WTC11 (cell line): ENCODE data around the gene NLGN1. TPM values are rescaled to one million over a fixed set of nuclear protein-coding genes. Genes with fewer than 3 reads are reported as not detected.

Source experiments
- ATAC-seq: fragments of 200-7000 bp; cut with Tn5 transposase; 2 replicates; pipeline ENCODE4 v1.10.0; 2021; ENCODE audit warnings: mild to moderate bottlenecking, moderate library complexity
- CTCF ChIA-PET: fragments of 300-600 bp; sonication (Branson Sonifier 250); formaldehyde crosslinking; loops from one replicate; lab custom pipeline; 2021; ENCODE audit warnings: antibody characterized with exemption; lab: Charles Lee
- POLR2A ChIA-PET: fragments of 350-600 bp; sonication (Branson Sonifier 250); formaldehyde crosslinking; loops from one replicate; lab custom pipeline; 2021; ENCODE audit warnings: antibody characterized with exemption; lab: Charles Lee
- DNase-seq: peaks from one replicate; pipeline ENCODE4 v3.0.0; 2021; ENCODE audit warnings: low spot score
- H3K27ac Mint-ChIP-seq: 2 replicates; pipeline ENCODE4 v1.8.0; 2021; ENCODE audit warnings: mixed read lengths
- H3K27me3 Mint-ChIP-seq: 2 replicates; pipeline ENCODE4 v1.8.0; 2021; ENCODE audit warnings: low read depth, mild to moderate bottlenecking, moderate library complexity, mixed read lengths
- H3K36me3 Mint-ChIP-seq: 2 replicates; pipeline ENCODE4 v1.8.0; 2021; ENCODE audit warnings: mixed read lengths
- H3K4me1 Mint-ChIP-seq: 2 replicates; pipeline ENCODE4 v1.8.0; 2022; ENCODE audit warnings: mixed read lengths
- H3K4me3 Mint-ChIP-seq: 2 replicates; pipeline ENCODE4 v1.8.0; 2021; ENCODE audit warnings: mild to moderate bottlenecking, moderate library complexity, mixed read lengths
- H3K9me3 Mint-ChIP-seq: 2 replicates; pipeline ENCODE4 v1.8.0; 2021; ENCODE audit warnings: mixed read lengths
- ATF6 ChIP-seq: sonication (generic); formaldehyde crosslinking; IDR thresholded peaks from 2 replicates; pipeline ENCODE4 v1.8.1; 2023; ENCODE audit warnings: mild to moderate bottlenecking, missing genetic modification reagents
- CBFB ChIP-seq: sonication (generic); formaldehyde crosslinking; IDR thresholded peaks from 2 replicates; pipeline ENCODE4 v1.8.1; 2022; ENCODE audit warnings: mild to moderate bottlenecking, low read depth, missing genetic modification reagents
- CREB1 ChIP-seq: sonication (generic); formaldehyde crosslinking; IDR thresholded peaks from 2 replicates; pipeline ENCODE4 v1.8.0; 2023; ENCODE audit warnings: mild to moderate bottlenecking, missing genetic modification reagents
- FOXJ3 ChIP-seq: sonication (generic); formaldehyde crosslinking; IDR thresholded peaks from 2 replicates; pipeline ENCODE4 v1.9.0; 2021; ENCODE audit warnings: missing genetic modification reagents, mild to moderate bottlenecking, borderline replicate concordance
- FOXK1 ChIP-seq: sonication (generic); formaldehyde crosslinking; IDR thresholded peaks from 2 replicates; pipeline ENCODE4 v1.8.0; 2022; ENCODE audit warnings: mild to moderate bottlenecking, moderate library complexity, missing genetic modification reagents
- GRHL2 ChIP-seq: fragments of 250-450 bp; sonication (Bioruptor Pico); IDR thresholded peaks from 2 replicates; pipeline ENCODE4 v1.8.0; 2022; ENCODE audit warnings: mild to moderate bottlenecking, moderate library complexity; ENCODE audit not compliant: insufficient replicate concordance, severe bottlenecking
- JAZF1 ChIP-seq: fragments of 250-450 bp; sonication (Bioruptor Pico); IDR thresholded peaks from 2 replicates; pipeline ENCODE4 v1.9.0; 2021; ENCODE audit warnings: moderate library complexity, mild to moderate bottlenecking, inconsistent platforms
- JUN ChIP-seq: sonication (generic); formaldehyde crosslinking; IDR thresholded peaks from 2 replicates; pipeline ENCODE4 v1.8.0; 2023; ENCODE audit warnings: mild to moderate bottlenecking, missing genetic modification reagents
- MXD4 ChIP-seq: fragments of 250-450 bp; sonication (Bioruptor Pico); IDR thresholded peaks from 2 replicates; pipeline ENCODE4 v1.8.0; 2021; ENCODE audit warnings: mild to moderate bottlenecking, moderate library complexity, borderline replicate concordance
- MYBL2 ChIP-seq: sonication (generic); formaldehyde crosslinking; IDR thresholded peaks from 2 replicates; pipeline ENCODE4 v1.8.1; 2023; ENCODE audit warnings: mild to moderate bottlenecking, moderate library complexity, missing genetic modification reagents
- NR1H2 ChIP-seq: sonication (generic); formaldehyde crosslinking; IDR thresholded peaks from 2 replicates; pipeline ENCODE4 v1.9.0; 2021; ENCODE audit warnings: mild to moderate bottlenecking, moderate library complexity, missing genetic modification reagents
- NR3C1 ChIP-seq: sonication (generic); formaldehyde crosslinking; conservative IDR thresholded peaks from 2 replicates; pipeline ENCODE4 v1.8.1; 2023; ENCODE audit warnings: low read depth, mild to moderate bottlenecking, missing genetic modification reagents
- PREB ChIP-seq: sonication (generic); formaldehyde crosslinking; IDR thresholded peaks from 2 replicates; pipeline ENCODE4 v1.8.1; 2022; ENCODE audit warnings: mild to moderate bottlenecking, missing genetic modification reagents, moderate library complexity, borderline replicate concordance
- RELA ChIP-seq: sonication (generic); formaldehyde crosslinking; IDR thresholded peaks from 2 replicates; pipeline ENCODE4 v1.8.1; 2022; ENCODE audit warnings: missing genetic modification reagents, mild to moderate bottlenecking, borderline replicate concordance
- RORB ChIP-seq: fragments of 250-450 bp; sonication (Bioruptor Pico); IDR thresholded peaks from 2 replicates; pipeline ENCODE4 v1.9.0; 2021; ENCODE audit warnings: mild to moderate bottlenecking
- SMAD4 ChIP-seq: sonication (generic); formaldehyde crosslinking; IDR thresholded peaks from 2 replicates; pipeline ENCODE4 v1.8.0; 2022; ENCODE audit warnings: mild to moderate bottlenecking, missing genetic modification reagents
- SOX15 ChIP-seq: fragments of 250-450 bp; sonication (Bioruptor Pico); IDR thresholded peaks from 2 replicates; pipeline ENCODE4 v1.9.0; 2021; ENCODE audit warnings: mild to moderate bottlenecking
- TEAD1 ChIP-seq: sonication (generic); formaldehyde crosslinking; IDR thresholded peaks from 2 replicates; pipeline ENCODE4 v1.8.0; 2022; ENCODE audit warnings: mild to moderate bottlenecking, missing genetic modification reagents
- TEAD4 ChIP-seq: sonication (generic); formaldehyde crosslinking; IDR thresholded peaks from 2 replicates; pipeline ENCODE4 v1.8.0; 2022; ENCODE audit warnings: mild to moderate bottlenecking, missing genetic modification reagents
- ZBTB21 ChIP-seq: sonication (generic); formaldehyde crosslinking; IDR thresholded peaks from 2 replicates; pipeline ENCODE4 v1.8.1; 2023; ENCODE audit warnings: mild to moderate bottlenecking, missing genetic modification reagents, borderline replicate concordance
- ZNF121 ChIP-seq: sonication (generic); formaldehyde crosslinking; IDR thresholded peaks from 2 replicates; pipeline ENCODE4 v1.8.0; 2023; ENCODE audit warnings: missing genetic modification reagents
- ZNF138 ChIP-seq: sonication (generic); formaldehyde crosslinking; conservative IDR thresholded peaks from 2 replicates; pipeline ENCODE4 v1.8.1; 2022; ENCODE audit warnings: mild to moderate bottlenecking, moderate library complexity, missing genetic modification reagents
- ZNF263 ChIP-seq: sonication (generic); formaldehyde crosslinking; IDR thresholded peaks from 2 replicates; pipeline ENCODE4 v1.8.1; 2022; ENCODE audit warnings: low read depth, mild to moderate bottlenecking, moderate library complexity, missing genetic modification reagents
- ZNF317 ChIP-seq: sonication (generic); formaldehyde crosslinking; IDR thresholded peaks from 2 replicates; pipeline ENCODE4 v1.8.1; 2023; ENCODE audit warnings: low read depth, mild to moderate bottlenecking, moderate library complexity, missing genetic modification reagents, borderline replicate concordance
- ZNF416 ChIP-seq: fragments of 250-450 bp; sonication (Bioruptor Pico); IDR thresholded peaks from 2 replicates; pipeline ENCODE4 v1.9.0; 2021; ENCODE audit warnings: mild to moderate bottlenecking, inconsistent platforms
- ZNF423 ChIP-seq: fragments of 250-450 bp; sonication (Bioruptor Pico); IDR thresholded peaks from 2 replicates; pipeline ENCODE4 v2.1.2; 2022; ENCODE audit warnings: mild to moderate bottlenecking, moderate library complexity
- total RNA-seq: library from RNA; stranded (reverse); gene quantifications from 3 replicates; pipeline ENCODE4 v1.2.3, GENCODE V29; 2021
- TF ChIP-seq, protein P1 (sequence below): sonication (generic); formaldehyde crosslinking; IDR thresholded peaks from 2 replicates; pipeline ENCODE4 v1.8.1; 2022; ENCODE audit warnings: low read depth, missing genetic modification reagents, borderline replicate concordance
- TF ChIP-seq, protein P2 (sequence below): fragments of 250-450 bp; sonication (Bioruptor Pico); IDR thresholded peaks from 2 replicates; pipeline ENCODE4 v1.9.0; 2021; ENCODE audit warnings: mild to moderate bottlenecking
- TF ChIP-seq, protein P3 (sequence below): sonication (generic); formaldehyde crosslinking; IDR thresholded peaks from 2 replicates; pipeline ENCODE4 v1.8.0; 2022; ENCODE audit warnings: mild to moderate bottlenecking, missing genetic modification reagents

NLGN1 gene
- total RNA-seq, 1 experiment from 2014 or later: 12.4 TPM

DNA sequence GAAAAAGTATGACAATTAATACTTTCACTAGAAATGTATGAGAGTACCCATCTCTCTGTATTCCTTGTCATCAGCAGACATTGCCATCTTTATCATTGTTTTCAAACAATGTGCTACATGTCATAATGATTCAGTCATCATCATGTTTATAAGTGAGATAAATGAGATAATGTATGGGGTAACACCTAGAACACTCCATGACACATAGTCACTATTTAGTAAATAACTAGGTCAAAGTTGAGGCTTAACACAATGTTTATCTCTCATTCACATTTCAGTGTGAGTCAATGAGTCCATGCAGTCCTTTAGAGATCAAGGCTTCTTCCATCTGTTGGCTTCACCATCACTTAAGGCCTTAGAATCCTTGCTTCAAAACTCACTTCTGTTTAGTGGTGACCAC, 70.0 kb downstream of the NLGN1 start:
- no peak for TF ChIP-seq ZNF121 (CRISPR knock-in tag)
- no peak for TF ChIP-seq FOXJ3
- no peak for TF ChIP-seq ZBTB21 (CRISPR knock-in tag)
- TF ChIP-seq ATF6 (CRISPR knock-in tag): no peak
- TF ChIP-seq, protein P1, sequence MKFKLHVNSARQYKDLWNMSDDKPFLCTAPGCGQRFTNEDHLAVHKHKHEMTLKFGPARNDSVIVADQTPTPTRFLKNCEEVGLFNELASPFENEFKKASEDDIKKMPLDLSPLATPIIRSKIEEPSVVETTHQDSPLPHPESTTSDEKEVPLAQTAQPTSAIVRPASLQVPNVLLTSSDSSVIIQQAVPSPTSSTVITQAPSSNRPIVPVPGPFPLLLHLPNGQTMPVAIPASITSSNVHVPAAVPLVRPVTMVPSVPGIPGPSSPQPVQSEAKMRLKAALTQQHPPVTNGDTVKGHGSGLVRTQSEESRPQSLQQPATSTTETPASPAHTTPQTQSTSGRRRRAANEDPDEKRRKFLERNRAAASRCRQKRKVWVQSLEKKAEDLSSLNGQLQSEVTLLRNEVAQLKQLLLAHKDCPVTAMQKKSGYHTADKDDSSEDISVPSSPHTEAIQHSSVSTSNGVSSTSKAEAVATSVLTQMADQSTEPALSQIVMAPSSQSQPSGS (CRISPR knock-in tag): no peak
- no peak for ATAC-seq
- Mint-ChIP-seq H3K36me3 (no peaks in the 10 kb centered on the region), H3K9me3 (no peaks in the 10 kb centered on the region), H3K4me1 (peaks cover 8% of the 10 kb centered on the region; the same call in 1 of the 2 replicates), H3K4me3 (no peak overlapping the region), H3K27ac (no peak overlapping the region), H3K27me3 (no peaks in the 10 kb centered on the region)
- POLR2A ChIA-PET: no interaction called here
- CTCF ChIA-PET: no interaction called here
- no peak for DNase-seq

DNA sequence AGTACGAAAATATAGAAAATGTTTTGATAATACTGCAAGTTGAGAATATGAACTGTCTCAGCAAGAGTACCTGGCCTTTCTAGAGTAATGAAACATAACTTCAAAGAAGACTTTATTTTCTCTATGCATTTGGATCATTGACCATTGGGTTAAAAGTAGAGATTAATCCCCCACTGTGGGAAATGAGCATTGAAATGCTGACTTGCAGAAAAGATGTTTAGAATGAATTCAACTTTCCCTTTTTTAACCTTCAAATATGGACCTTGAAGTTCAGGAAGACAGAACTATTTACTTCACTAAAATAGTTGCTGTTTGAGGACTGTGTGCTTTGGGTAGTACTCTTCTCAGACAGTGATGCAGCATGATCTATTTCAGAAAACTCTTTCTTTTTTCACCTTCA, 75.7 kb downstream of the NLGN1 start:
- no peaks in the 10 kb centered on the region for H3K27me3 Mint-ChIP-seq
- no peaks in the 10 kb centered on the region; the same call in 1 of the 2 replicates for H3K4me1 Mint-ChIP-seq
- ChIA-PET POLR2A (no interaction called here), CTCF (no interaction called here)
- no peak overlapping the region for H3K4me3 Mint-ChIP-seq
- H3K36me3 Mint-ChIP-seq: peaks cover 4% of the 10 kb centered on the region
- ATAC-seq (no peak), DNase-seq (no peak)
- TF ChIP-seq JUN (CRISPR knock-in tag) (no peak), TEAD1 (CRISPR knock-in tag) (no peak), MYBL2 (CRISPR knock-in tag) (no peak), ZNF121 (CRISPR knock-in tag) (no peak), SOX15 (CRISPR knock-in tag) (no peak), NR3C1 (CRISPR knock-in tag) (no peak), ZNF423 (CRISPR knock-in tag) (no peak), CREB1 (CRISPR knock-in tag) (no peak), PREB (CRISPR knock-in tag) (no peak), NR1H2 (no peak), FOXJ3 (no peak), RELA (CRISPR knock-in tag) (no peak), SMAD4 (CRISPR knock-in tag) (no peak), ZNF416 (no peak)
- TF ChIP-seq, protein P2, sequence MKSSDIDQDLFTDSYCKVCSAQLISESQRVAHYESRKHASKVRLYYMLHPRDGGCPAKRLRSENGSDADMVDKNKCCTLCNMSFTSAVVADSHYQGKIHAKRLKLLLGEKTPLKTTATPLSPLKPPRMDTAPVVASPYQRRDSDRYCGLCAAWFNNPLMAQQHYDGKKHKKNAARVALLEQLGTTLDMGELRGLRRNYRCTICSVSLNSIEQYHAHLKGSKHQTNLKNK: no peak
- peaks cover 27% of the 10 kb centered on the region for H3K9me3 Mint-ChIP-seq
- H3K27ac Mint-ChIP-seq: no peak overlapping the region

DNA sequence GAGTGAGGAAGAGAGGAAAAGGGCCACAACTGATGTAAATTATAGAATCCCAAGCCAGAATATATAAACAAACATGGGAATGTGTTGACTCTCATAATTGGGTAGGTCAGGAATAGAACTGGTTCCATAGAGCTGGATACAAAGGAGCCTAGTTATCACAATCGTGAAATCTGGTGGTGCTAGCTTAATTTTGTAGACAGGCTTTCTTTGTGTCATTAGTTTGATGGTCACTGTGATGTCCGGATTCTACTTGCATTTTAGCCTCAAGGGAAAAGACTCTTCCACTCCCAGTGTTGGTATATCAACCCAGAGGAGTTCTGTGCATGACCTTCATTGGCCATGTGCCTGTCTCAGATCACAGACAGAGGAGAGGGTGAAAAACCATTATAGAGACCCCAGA, 81.8 kb downstream of the NLGN1 start:
- no peak for ATAC-seq
- CTCF ChIA-PET: no interaction called here
- no peaks in the 10 kb centered on the region for H3K27me3 Mint-ChIP-seq
- TF ChIP-seq FOXK1 (CRISPR knock-in tag) (no peak), MXD4 (CRISPR knock-in tag) (no peak), ZNF263 (CRISPR knock-in tag) (no peak), ZNF138 (no peak), CBFB (CRISPR knock-in tag) (no peak), TEAD4 (CRISPR knock-in tag) (no peak), SMAD4 (CRISPR knock-in tag) (no peak), JAZF1 (CRISPR knock-in tag) (no peak), ZNF317 (CRISPR knock-in tag) (no peak), CREB1 (CRISPR knock-in tag) (no peak), GRHL2 (CRISPR knock-in tag) (no peak), RORB (CRISPR knock-in tag) (no peak)
- TF ChIP-seq, protein P3, sequence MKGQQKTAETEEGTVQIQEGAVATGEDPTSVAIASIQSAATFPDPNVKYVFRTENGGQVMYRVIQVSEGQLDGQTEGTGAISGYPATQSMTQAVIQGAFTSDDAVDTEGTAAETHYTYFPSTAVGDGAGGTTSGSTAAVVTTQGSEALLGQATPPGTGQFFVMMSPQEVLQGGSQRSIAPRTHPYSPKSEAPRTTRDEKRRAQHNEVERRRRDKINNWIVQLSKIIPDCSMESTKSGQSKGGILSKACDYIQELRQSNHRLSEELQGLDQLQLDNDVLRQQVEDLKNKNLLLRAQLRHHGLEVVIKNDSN: no peak
- TF ChIP-seq, protein P1 (CRISPR knock-in tag): no peak

More for the DNA sequence above, 81.8 kb downstream of the NLGN1 start:
- H3K9me3 Mint-ChIP-seq: peaks cover 27% of the 10 kb centered on the region
- H3K4me1 Mint-ChIP-seq: no peaks in the 10 kb centered on the region
- H3K4me3 Mint-ChIP-seq: no peak overlapping the region
- DNase-seq: no peak
- POLR2A ChIA-PET: no interaction called here
- peaks cover 4% of the 10 kb centered on the region for H3K36me3 Mint-ChIP-seq
- H3K27ac Mint-ChIP-seq: no peak overlapping the region
